Loucy (cell line): ENCODE data around the gene RGL4.
"Not testable (repeated sequence)": the region's sequence is repeated elsewhere in the genome, so short reads cannot be mapped to it uniquely, and the experiment has no call there.

ENCODE experiments used
- CTCF ChIP-seq: fragments of 200-600 bp; sonication (generic); conservative IDR thresholded peaks from 2 replicates; pipeline ENCODE4 v1.5.1; 2014; ENCODE audit warnings: mild to moderate bottlenecking, antibody characterized with exemption, low read length
- EZH2phosphoT487 ChIP-seq: fragments of 200-600 bp; IDR thresholded peaks from 2 replicates; pipeline ENCODE4 v1.6.1; 2018; ENCODE audit warnings: antibody characterized with exemption, mild to moderate bottlenecking, moderate library complexity, borderline replicate concordance

- TF ChIP-seq CTCF, EZH2phosphoT487: not testable (repeated sequence)
Observed at GRCh38 chr22:23674886-23675501, 15.8 kb upstream of the RGL4 start.
